Gastroesophageal sphincter (tissue), 3 donors: ENCODE data around the gene MANEAL.

ENCODE experiments used
- POLR2AphosphoS5 ChIP-seq: sonication (generic); formaldehyde crosslinking; IDR thresholded peaks from one replicate; pipeline ENCODE4 v1.6.1; 2017; ENCODE audit warnings: antibody characterized with exemption
- TF ChIP-seq, protein P1 (sequence below), 4 experiments: fragments of 200-600 bp in 2 of 4; fragments of 450-650 bp in 2 of 4; sonication (generic) in 1 of 4; IDR thresholded peaks; one replicate each; pipeline ENCODE4 v1.5.1; 2017 to 2019; ENCODE audit warnings: antibody characterized with exemption in 4 of 4, mild to moderate bottlenecking in 2 of 4, moderate library complexity in 2 of 4

- TF ChIP-seq, protein P1, sequence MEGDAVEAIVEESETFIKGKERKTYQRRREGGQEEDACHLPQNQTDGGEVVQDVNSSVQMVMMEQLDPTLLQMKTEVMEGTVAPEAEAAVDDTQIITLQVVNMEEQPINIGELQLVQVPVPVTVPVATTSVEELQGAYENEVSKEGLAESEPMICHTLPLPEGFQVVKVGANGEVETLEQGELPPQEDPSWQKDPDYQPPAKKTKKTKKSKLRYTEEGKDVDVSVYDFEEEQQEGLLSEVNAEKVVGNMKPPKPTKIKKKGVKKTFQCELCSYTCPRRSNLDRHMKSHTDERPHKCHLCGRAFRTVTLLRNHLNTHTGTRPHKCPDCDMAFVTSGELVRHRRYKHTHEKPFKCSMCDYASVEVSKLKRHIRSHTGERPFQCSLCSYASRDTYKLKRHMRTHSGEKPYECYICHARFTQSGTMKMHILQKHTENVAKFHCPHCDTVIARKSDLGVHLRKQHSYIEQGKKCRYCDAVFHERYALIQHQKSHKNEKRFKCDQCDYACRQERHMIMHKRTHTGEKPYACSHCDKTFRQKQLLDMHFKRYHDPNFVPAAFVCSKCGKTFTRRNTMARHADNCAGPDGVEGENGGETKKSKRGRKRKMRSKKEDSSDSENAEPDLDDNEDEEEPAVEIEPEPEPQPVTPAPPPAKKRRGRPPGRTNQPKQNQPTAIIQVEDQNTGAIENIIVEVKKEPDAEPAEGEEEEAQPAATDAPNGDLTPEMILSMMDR (IDR thresholded peaks at IDR 0.05): no peak
- TF ChIP-seq POLR2AphosphoS5: no peak
These were observed 30.4 kb downstream of the MANEAL start for GRCh38 chr1:37824001-37824400.
